HepG2 (cell line): ENCODE measurements around the gene CAPZB. TPM values are rescaled to one million over a fixed set of nuclear protein-coding genes. Genes with fewer than 3 reads are reported as not detected.

ENCODE experiments used
- AHDC1 ChIP-seq: sonication (generic); formaldehyde crosslinking; IDR thresholded peaks from 2 replicates; pipeline ENCODE4 v1.5.1; 2020; ENCODE audit warnings: mild to moderate bottlenecking, missing genetic modification reagents, borderline replicate concordance
- ATRX ChIP-seq: sonication (generic); formaldehyde crosslinking; IDR thresholded peaks from 2 replicates; pipeline ENCODE4 v1.4.0; 2020; ENCODE audit warnings: missing genetic modification reagents, borderline replicate concordance
- FOXK2 ChIP-seq: fragments of 450-650 bp; IDR thresholded peaks from 2 replicates; pipeline ENCODE4 v1.6.1; 2016
- GRHL1 ChIP-seq: sonication (generic); formaldehyde crosslinking; conservative IDR thresholded peaks from 2 replicates; pipeline ENCODE4 v1.8.0; 2022; ENCODE audit warnings: missing genetic modification reagents
- HNF1B ChIP-seq: sonication (generic); formaldehyde crosslinking; IDR thresholded peaks from 2 replicates; pipeline ENCODE4 v1.5.1; 2020; ENCODE audit warnings: mild to moderate bottlenecking, moderate library complexity, missing genetic modification reagents
- MXI1 ChIP-seq: IDR thresholded peaks from 3 replicates; pipeline ENCODE4 v1.6.1; 2012; ENCODE audit warnings: low read depth, low read length, inconsistent platforms, borderline replicate concordance
- NFYB ChIP-seq: sonication (generic); formaldehyde crosslinking; IDR thresholded peaks from 2 replicates; pipeline ENCODE4 v1.4.0; 2020; ENCODE audit warnings: missing genetic modification reagents
- RBFOX2 ChIP-seq: fragments of 200-400 bp; formaldehyde crosslinking; IDR thresholded peaks from 2 replicates; pipeline ENCODE4 v1.6.1; 2017; ENCODE audit warnings: low read depth, mild to moderate bottlenecking, low read length
- ZNF296 ChIP-seq: sonication (generic); formaldehyde crosslinking; conservative IDR thresholded peaks from 2 replicates; pipeline ENCODE4 v1.5.0; 2020; ENCODE audit warnings: mild to moderate bottlenecking, missing genetic modification reagents
- ZNF407 ChIP-seq: sonication (generic); formaldehyde crosslinking; IDR thresholded peaks from one replicate; pipeline ENCODE4 v1.5.1; 2020; ENCODE audit warnings: mild to moderate bottlenecking, missing genetic modification reagents; ENCODE audit errors: not compliant biosample characterization
- ZNF446 ChIP-seq: sonication (generic); formaldehyde crosslinking; IDR thresholded peaks from 2 replicates; pipeline ENCODE4 v1.5.0; 2020; ENCODE audit warnings: mild to moderate bottlenecking, missing genetic modification reagents
- polyA plus RNA-seq, 8 experiments: library from polyadenylated mRNA; depleted of rRNA in 3 of 8; stranded (reverse) in 7 of 8; unstranded in 1 of 8; fragments of >200 nt; fragmentation: Illumina TruSeq in 4 of 8; extraction: Trizol in 4 of 8; gene quantifications; 2 replicates each; pipeline versions ENCODE4 v1.2.1 to v1.2.3, GENCODE V29; 2011 to 2016; ENCODE audit warnings: low read depth in 4 of 8, missing spikeins in 1 of 8, mixed read lengths in 1 of 8; ENCODE audit not compliant: insufficient read depth in 1 of 8
- total RNA-seq, 5 experiments: library from RNA; depleted of rRNA; stranded (reverse); fragments of >200 nt; fragmentation: Illumina TruSeq; extraction: Trizol; gene quantifications; 2 replicates each; pipeline ENCODE4 v1.2.3, GENCODE V29; 2016; ENCODE audit warnings: low read depth in 1 of 5

Gene CAPZB
- total and polyA plus RNA-seq, 2 of the 13 experiments (the other 11 are each of a cell fraction or from before 2014, with no cell fraction given): 58.9 to 76.9 TPM

DNA sequence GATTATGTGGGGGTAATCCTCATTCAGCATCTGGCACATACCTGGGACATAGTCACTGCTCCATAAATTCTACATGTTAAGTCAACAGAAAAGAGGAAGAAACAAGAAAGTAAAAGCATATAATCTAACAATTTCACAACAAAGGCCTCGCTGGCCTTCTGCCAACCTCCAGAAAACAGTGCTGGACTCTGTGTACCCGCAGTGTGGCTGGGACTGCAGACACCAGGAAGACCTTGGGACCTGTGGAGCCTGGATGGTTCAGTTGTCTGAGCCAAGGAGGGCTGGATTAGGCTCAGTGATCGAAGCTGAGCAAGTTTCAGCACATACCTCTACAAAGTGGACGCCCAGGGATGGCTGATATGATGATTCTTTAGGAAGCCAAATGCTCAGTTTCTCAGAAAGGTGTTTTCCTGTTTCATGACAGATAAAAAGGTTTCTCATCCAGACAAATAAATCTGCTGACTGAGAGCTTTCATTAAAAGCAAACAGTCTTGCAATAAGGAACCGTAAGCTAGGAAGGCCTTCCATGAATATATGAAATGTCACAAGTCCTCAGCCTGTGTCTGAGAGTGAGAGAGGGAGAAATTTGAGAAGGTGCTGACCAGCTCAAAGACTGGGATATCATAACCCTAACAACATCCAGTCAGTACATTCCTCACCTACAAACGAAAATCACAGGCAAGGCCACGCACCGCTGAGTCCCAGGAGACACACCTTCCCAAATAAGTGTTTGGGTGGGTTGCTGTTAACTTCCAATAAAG, 48.4 kb downstream of the CAPZB start (continued):
- TF ChIP-seq ZNF407 (CRISPR knock-in tag) (no peak), FOXK2 (no peak), RBFOX2 (no peak), NFYB (CRISPR knock-in tag) (no peak), ZNF446 (no peak), GRHL1 (no peak), ATRX (CRISPR knock-in tag) (no peak), ZNF296 (no peak), MXI1 (peak; percentile 58; the same call in 1 of the 3 replicates), AHDC1 (CRISPR knock-in tag) (peak; percentile 87; the same call in 1 of the 2 replicates), HNF1B (peak; percentile 81)
